Skeletal muscle tissue (tissue), 4 donors: ENCODE measurements around the gene DACH1. TPM values are rescaled to one million over a fixed set of nuclear protein-coding genes. Genes with fewer than 3 reads are reported as not detected.

Experiments
- H3K27ac ChIP-seq: one replicate; pipeline ENCODE4 v1.7.0; 2013; ENCODE audit warnings: mild to moderate bottlenecking, low read depth, low read length, inconsistent platforms
- H3K27me3 ChIP-seq, 3 donors: one replicate each; pipeline ENCODE4 v1.7.0; 2013; ENCODE audit warnings: low read length in 3 of 3; ENCODE audit not compliant: control insufficient read depth in 3 of 3, insufficient read depth in 3 of 3
- H3K36me3 ChIP-seq, 3 donors: one replicate each; pipeline ENCODE4 v1.7.0; 2013; ENCODE audit warnings: low read length in 3 of 3; ENCODE audit not compliant: control insufficient read depth in 3 of 3, insufficient read depth in 3 of 3
- H3K4me1 ChIP-seq, 3 donors: one replicate each; pipeline ENCODE4 v1.7.0; 2013; ENCODE audit warnings: low read length in 3 of 3, mild to moderate bottlenecking in 3 of 3; ENCODE audit not compliant: control insufficient read depth in 3 of 3, insufficient read depth in 3 of 3
- H3K4me3 ChIP-seq, 3 donors: one replicate each; pipeline ENCODE4 v1.7.0; 2013; ENCODE audit warnings: low read length in 3 of 3
- H3K9ac ChIP-seq, 3 donors: one replicate each; pipeline ENCODE4 v1.7.0; 2013; ENCODE audit warnings: low read length in 3 of 3, mild to moderate bottlenecking in 3 of 3, moderate library complexity in 2 of 3, low read depth in 1 of 3
- H3K9me3 ChIP-seq, 3 donors: one replicate each; pipeline ENCODE4 v1.7.0; 2013; ENCODE audit warnings: low read length in 3 of 3; ENCODE audit not compliant: control insufficient read depth in 3 of 3
- total RNA-seq: library from RNA; depleted of rRNA; stranded (reverse); fragments of >200 nt; gene quantifications from one replicate; pipeline ENCODE4 v1.2.3, GENCODE V29; 2014
- donor health status: Osteomylitis.

Gene DACH1
- total RNA-seq, 1 donor from 2014 or later, result 6.8 TPM

- Histone ChIP-seq H3K9ac (no peak overlapping the region), H3K4me1 (no peaks in the 10 kb centered on the region), H3K9me3 (no peaks in the 10 kb centered on the region), H3K27ac (no peak overlapping the region), H3K36me3 (no peaks in the 10 kb centered on the region), H3K27me3 (no peaks in the 10 kb centered on the region), H3K4me3 (no peak overlapping the region)
Observed at GRCh38 chr13:71722206-71722605, 144.8 kb downstream of the DACH1 start.

GRCh38 chr13:71721104-71721503 is 145.9 kb downstream of the DACH1 start:
- no peaks in the 10 kb centered on the region for H3K4me1 ChIP-seq
- H3K9me3 ChIP-seq, result no peaks in the 10 kb centered on the region
- no peak overlapping the region for H3K4me3 ChIP-seq
- no peaks in the 10 kb centered on the region for H3K27me3 ChIP-seq
- H3K36me3 ChIP-seq, result no peaks in the 10 kb centered on the region
- H3K9ac ChIP-seq, result no peak overlapping the region
- no peak overlapping the region for H3K27ac ChIP-seq

- H3K27me3 ChIP-seq, result no peaks in the 10 kb centered on the region
- no peaks in the 10 kb centered on the region for H3K9me3 ChIP-seq
- H3K27ac ChIP-seq, result no peak overlapping the region
- H3K9ac ChIP-seq, result no peak overlapping the region
- H3K4me1 ChIP-seq, result no peaks in the 10 kb centered on the region
- H3K4me3 ChIP-seq, result no peak overlapping the region
- no peaks in the 10 kb centered on the region for H3K36me3 ChIP-seq
Observed at GRCh38 chr13:71718931-71719330, 148.1 kb downstream of the DACH1 start.

GRCh38 chr13:71714802-71715375 is 152.1 kb downstream of the DACH1 start:
- Histone ChIP-seq H3K27ac (no peak overlapping the region), H3K4me3 (no peak overlapping the region), H3K4me1 (no peaks in the 10 kb centered on the region), H3K9ac (no peak overlapping the region), H3K9me3 (no peaks in the 10 kb centered on the region), H3K36me3 (no peaks in the 10 kb centered on the region), H3K27me3 (no peaks in the 10 kb centered on the region)

GRCh38 chr13:71712988-71713653 is 153.9 kb downstream of the DACH1 start:
- no peaks in the 10 kb centered on the region for H3K9me3 ChIP-seq
- no peaks in the 10 kb centered on the region for H3K36me3 ChIP-seq
- no peaks in the 10 kb centered on the region for H3K27me3 ChIP-seq
- H3K4me3 ChIP-seq, result no peak overlapping the region
- no peak overlapping the region for H3K27ac ChIP-seq
- H3K4me1 ChIP-seq, result no peaks in the 10 kb centered on the region
- no peak overlapping the region for H3K9ac ChIP-seq

- Histone ChIP-seq H3K4me3 (no peak overlapping the region), H3K4me1 (no peaks in the 10 kb centered on the region), H3K9me3 (no peaks in the 10 kb centered on the region), H3K36me3 (no peaks in the 10 kb centered on the region), H3K9ac (no peak overlapping the region), H3K27me3 (no peaks in the 10 kb centered on the region), H3K27ac (no peak overlapping the region)
Observed at GRCh38 chr13:71704656-71705055, 162.3 kb downstream of the DACH1 start.

- Histone ChIP-seq H3K9me3 (no peaks in the 10 kb centered on the region), H3K27ac (no peak overlapping the region), H3K27me3 (no peaks in the 10 kb centered on the region), H3K36me3 (no peaks in the 10 kb centered on the region), H3K4me1 (no peaks in the 10 kb centered on the region), H3K4me3 (no peak overlapping the region), H3K9ac (no peak overlapping the region)
Observed at GRCh38 chr13:71703138-71703537, 163.9 kb downstream of the DACH1 start.

- no peaks in the 10 kb centered on the region for H3K27me3 ChIP-seq
- H3K4me1 ChIP-seq, result no peaks in the 10 kb centered on the region
- no peak overlapping the region for H3K27ac ChIP-seq
- no peaks in the 10 kb centered on the region for H3K9me3 ChIP-seq
- no peak overlapping the region for H3K9ac ChIP-seq
- no peak overlapping the region for H3K4me3 ChIP-seq
- H3K36me3 ChIP-seq, result no peaks in the 10 kb centered on the region
Observed at GRCh38 chr13:71702253-71702652, 164.8 kb downstream of the DACH1 start.

GRCh38 chr13:71701741-71702140 is 165.3 kb downstream of the DACH1 start:
- Histone ChIP-seq H3K36me3 (no peaks in the 10 kb centered on the region), H3K4me3 (no peak overlapping the region), H3K4me1 (no peaks in the 10 kb centered on the region), H3K27ac (no peak overlapping the region), H3K27me3 (no peaks in the 10 kb centered on the region), H3K9ac (no peak overlapping the region), H3K9me3 (no peaks in the 10 kb centered on the region)

GRCh38 chr13:71699342-71699741 is 167.7 kb downstream of the DACH1 start:
- Histone ChIP-seq H3K9me3 (no peaks in the 10 kb centered on the region), H3K27me3 (no peaks in the 10 kb centered on the region), H3K9ac (no peak overlapping the region), H3K36me3 (no peaks in the 10 kb centered on the region), H3K27ac (no peak overlapping the region), H3K4me3 (no peak overlapping the region), H3K4me1 (no peaks in the 10 kb centered on the region)
